ENCODE measurements around the gene SELE. TPM values are rescaled to one million over a fixed set of nuclear protein-coding genes. Genes with fewer than 3 reads are reported as not detected.
A peak's percentile ranks its signal among the peaks of the same experiment; 100 is the strongest.

The SELE gene
- total and polyA plus RNA-seq, 2 of the 8 experiments (the other 6 are each of a cell fraction or from before 2014, with no cell fraction given), result not detected

GRCh38 chr1:169782596-169782995 lies 48.7 kb upstream of the SELE start:
- Histone ChIP-seq H3K18ac (ENCODE audit: extremely low read depth, low read length) (no peak overlapping the region), H3K4me1 (replicated peaks in 1 of 4; ENCODE audit: control insufficient read depth in 3 of 4, insufficient read depth in 4 of 4, low read length in 3 of 4) (peaks cover 0 to 17% (median 8%) of the 10 kb centered on the region in 4 experiments; a peak in 5 of 7 replicates), H4K20me1 (replicated peaks in 1 of 2; ENCODE audit: control insufficient read depth in 1 of 2, insufficient read depth in 2 of 2, low read length in 2 of 2) (no peaks in the 10 kb centered on the region), H3K9me3 (ENCODE audit: insufficient read depth in 2 of 2, low read depth in 1 of 2, low read length in 1 of 2) (no peaks in the 10 kb centered on the region), H2AK5ac (ENCODE audit: low read depth, low read length) (no peak overlapping the region), H3K9ac (replicated peaks in 1 of 4; ENCODE audit: extremely low read depth in 1 of 4, low read depth in 3 of 4, low read length in 3 of 4) (no peak overlapping the region), H4K8ac (ENCODE audit: extremely low read depth, insufficient read depth, low read length) (no peak overlapping the region), H3K79me1 (ENCODE audit: low read depth, low read length) (no peaks in the 10 kb centered on the region), H3K14ac (ENCODE audit: insufficient read length) (no peak overlapping the region), H2BK120ac (replicated peaks; ENCODE audit: low read depth, low read length) (no peak overlapping the region), H2BK12ac (ENCODE audit: low read depth, low read length) (no peak overlapping the region), H2BK20ac (ENCODE audit: low read length) (0 out of 2 replicates have a peak overlapping the region, but pooled peaks have one; percentile 35), H2BK15ac (ENCODE audit: low read length) (no peak overlapping the region), H3K27ac (ENCODE audit: low read depth, low read length) (no peak overlapping the region), H3K4ac (replicated peaks; ENCODE audit: insufficient read length, low read depth, low read length) (no peak overlapping the region), H3K56ac (replicated peaks; ENCODE audit: insufficient read length, low read depth, low read length) (no peak overlapping the region), H4K5ac (ENCODE audit: insufficient read length, low read depth, low read length) (no peak overlapping the region), H3K4me3 (ENCODE audit: extremely low read depth in 1 of 4, insufficient read depth in 2 of 4, low read depth in 3 of 4, low read length in 4 of 4) (no peak overlapping the region), H3K36me3 (ENCODE audit: control insufficient read depth in 2 of 4, insufficient read depth in 4 of 4, low read length in 3 of 4) (no peaks in the 10 kb centered on the region), H2AFZ (ENCODE audit: low read length) (no peak overlapping the region), H3K23ac (ENCODE audit: insufficient read length) (no peak overlapping the region), H3K27me3 (replicated peaks in 1 of 4; ENCODE audit: control insufficient read depth in 3 of 4, extremely low read depth in 1 of 4, insufficient read depth in 3 of 4, low read length in 3 of 4) (no peaks in the 10 kb centered on the region), H4K91ac (replicated peaks; ENCODE audit: insufficient read length, low read length) (no peak overlapping the region), H3K4me2 (ENCODE audit: insufficient read depth in 1 of 2, low read depth in 2 of 2, low read length in 2 of 2) (no peak overlapping the region), H2BK5ac (ENCODE audit: low read depth, low read length) (no peak overlapping the region), H3K23me2 (ENCODE audit: low read depth, low read length) (no peaks in the 10 kb centered on the region), H3K79me2 (ENCODE audit: control insufficient read depth in 1 of 2, insufficient read depth in 2 of 2, low read length in 2 of 2) (no peaks in the 10 kb centered on the region)
- DNase-seq (ENCODE audit: low read depth in 1 of 2, low spot score in 2 of 2), result no peak
- 89% methylated on average over 3 of the region's 3 CpGs; no CpG with 5 or more reads in 1 of the 2 experiments for WGBS, 2 experiments (ENCODE audit: extremely low coverage in 1 of 2, insufficient coverage in 1 of 2, insufficient read length in 1 of 2, insufficient replicate concordance in 2 of 2, low coverage in 1 of 2, low lambda C conversion rate in 2 of 2, missing lambda C conversion rate in 1 of 2)
- CTCF ChIA-PET (ENCODE audit: partially characterized antibody), result interaction anchor here (1.2 to 2.0 kb wide), 4 partner anchors 11 to 70 kb away, joined by 3 to 8 read pairs (median 4); no protein-coding TSS in a partner anchor
- POLR2A ChIA-PET (ENCODE audit: partially characterized antibody), result interaction anchor here (2.1 kb wide), 1 partner anchor 11 kb away, joined by 5 read pairs; no protein-coding TSS in a partner anchor
- FAIRE-seq, result no peak
- no peak for TF ChIP-seq MAX (IDR thresholded peaks at IDR 0.05)
- no peak for TF ChIP-seq PHF8 (conservative IDR thresholded peaks at IDR 0.05; ENCODE audit: low read depth, low read length)
- TF ChIP-seq CBX8 (IDR thresholded peaks at IDR 0.05; ENCODE audit: borderline replicate concordance, low read depth, low read length), result no peak
